GM10847 (cell line): ENCODE results near the gene MYO5A.

Experiments
- POLR2A ChIP-seq: IDR thresholded peaks from 2 replicates; pipeline ENCODE4 v1.6.1; 2011; ENCODE audit not compliant: insufficient read length; ENCODE audit errors: extremely low read depth

MYO5A gene

DNA sequence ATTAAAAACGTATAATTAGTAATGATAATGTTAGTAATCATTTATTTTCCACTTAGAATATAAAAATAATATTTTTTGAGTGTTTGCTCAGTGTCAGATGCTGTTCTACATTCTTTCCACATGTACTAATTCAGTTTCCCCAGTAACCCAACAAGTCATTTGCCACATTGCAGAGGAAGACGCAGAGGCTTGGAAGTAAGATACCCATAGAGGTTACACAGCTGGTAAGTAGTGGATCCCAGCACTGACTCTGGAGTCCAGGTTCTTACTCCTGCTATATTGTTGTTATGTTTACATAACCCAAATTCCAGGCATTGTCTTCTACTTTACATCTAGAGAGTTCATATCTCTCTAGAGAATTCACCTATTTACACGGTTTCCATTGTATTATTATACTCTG is 184.8 kb downstream of the MYO5A start:
- no peak for TF ChIP-seq POLR2A

DNA sequence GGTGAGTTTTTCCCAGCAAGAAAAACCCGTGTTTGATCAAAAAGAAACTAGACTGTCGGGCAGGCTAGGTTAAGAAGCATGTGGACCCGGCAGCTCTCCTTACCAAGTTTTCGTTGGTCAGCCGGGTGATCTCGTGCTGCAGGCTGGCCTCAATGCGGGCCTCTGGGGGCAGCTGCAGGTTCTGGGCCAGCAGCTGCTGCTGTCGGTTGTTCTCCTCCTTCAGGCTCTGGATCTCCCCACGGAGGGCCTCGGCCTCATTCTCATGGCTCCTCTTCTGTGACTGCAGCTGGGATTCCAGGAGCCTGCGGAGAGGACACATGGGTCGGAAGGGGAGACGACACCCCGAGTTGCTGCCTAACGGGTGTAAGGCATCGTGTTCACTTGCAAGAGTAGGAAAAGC is 188.6 kb downstream of the MYO5A start:
- no peak for TF ChIP-seq POLR2A

DNA sequence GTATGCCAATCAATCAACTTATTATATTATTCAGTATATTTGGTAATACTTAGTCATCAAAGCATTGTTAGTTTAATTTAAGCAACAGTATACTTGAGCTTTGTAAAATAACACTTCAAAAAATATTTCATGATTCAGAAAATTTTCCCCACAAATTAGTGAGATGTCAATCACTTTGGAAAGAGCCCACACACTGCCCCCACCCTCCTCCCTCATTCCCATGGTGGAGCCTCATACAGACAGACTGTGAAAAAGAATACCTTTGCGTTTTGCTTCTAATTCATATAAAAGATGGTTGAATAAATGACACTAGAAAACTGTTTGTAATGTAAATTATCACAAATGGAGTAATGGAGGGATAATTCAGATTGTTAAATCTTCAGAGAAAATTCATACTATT is 189.8 kb downstream of the MYO5A start:
- no peak for TF ChIP-seq POLR2A

DNA sequence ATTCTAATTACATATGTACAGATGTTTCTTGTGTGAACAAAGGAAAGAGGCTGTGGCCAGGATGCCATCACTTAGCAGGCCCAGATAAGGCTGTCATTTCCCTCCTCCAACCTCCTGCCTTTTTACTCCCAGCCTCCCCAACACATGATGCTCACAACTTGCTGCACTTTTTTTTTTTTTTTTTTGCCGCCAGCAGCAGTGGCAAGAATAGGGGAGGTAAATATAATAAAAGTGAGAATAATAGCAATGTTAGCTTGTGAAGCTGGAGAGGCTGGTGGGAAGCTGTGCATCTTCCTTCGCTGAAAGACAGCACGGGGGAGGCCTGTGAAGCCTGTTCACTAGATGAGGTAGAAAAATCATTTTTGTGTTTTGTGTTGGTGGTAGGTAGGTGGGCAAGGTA is 190.6 kb downstream of the MYO5A start:
- no peak for TF ChIP-seq POLR2A

DNA sequence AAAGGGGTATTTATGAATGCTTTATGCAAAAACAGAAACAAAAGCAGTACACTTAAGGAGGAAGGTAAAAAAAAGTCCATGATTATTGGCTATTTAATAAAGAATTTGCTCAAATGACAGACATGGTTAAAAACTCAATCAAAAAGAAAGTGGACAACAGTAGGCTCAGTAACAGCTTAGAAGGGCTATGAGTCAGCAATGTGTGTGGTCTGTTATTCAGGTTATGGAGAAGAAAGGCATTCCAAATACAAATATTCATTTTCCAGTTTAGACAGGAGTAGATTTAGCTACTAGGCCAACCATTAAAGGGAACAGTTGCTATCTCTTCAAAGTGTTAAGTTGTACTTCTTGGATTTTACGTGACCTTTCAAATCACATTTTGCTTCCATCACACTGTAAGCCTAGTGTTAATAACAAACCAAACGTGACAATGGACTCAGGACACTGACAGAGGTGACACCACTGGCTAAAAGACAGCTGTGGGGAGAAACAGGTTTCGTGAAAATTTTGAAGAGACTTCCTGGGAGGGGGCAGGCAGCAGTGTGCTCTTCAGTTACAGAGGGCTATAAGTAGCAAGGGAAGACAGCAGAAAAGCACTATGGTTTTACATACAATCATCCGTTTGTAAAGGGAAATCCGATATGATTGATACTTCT is 191.4 kb downstream of the MYO5A start:
- TF ChIP-seq POLR2A, result no peak

DNA sequence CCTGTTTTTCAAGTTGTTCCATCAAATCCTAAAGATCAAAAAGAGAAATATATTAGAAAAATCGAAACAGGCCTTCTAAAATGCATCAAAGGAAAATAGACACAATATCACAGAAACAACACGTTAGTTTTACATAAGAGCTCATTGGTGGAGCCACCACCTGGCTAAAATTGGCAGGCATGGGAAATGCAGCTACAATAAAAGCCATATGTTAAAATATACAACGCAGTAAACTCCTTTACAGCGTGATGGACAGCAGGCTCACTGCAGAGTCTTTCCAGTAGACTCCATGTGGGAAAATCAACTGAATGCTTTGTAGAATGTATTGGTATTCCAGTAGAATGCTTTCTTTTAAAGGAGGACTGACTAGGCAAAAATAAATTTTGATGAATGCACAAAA is 192.2 kb downstream of the MYO5A start:
- TF ChIP-seq POLR2A, result no peak

DNA sequence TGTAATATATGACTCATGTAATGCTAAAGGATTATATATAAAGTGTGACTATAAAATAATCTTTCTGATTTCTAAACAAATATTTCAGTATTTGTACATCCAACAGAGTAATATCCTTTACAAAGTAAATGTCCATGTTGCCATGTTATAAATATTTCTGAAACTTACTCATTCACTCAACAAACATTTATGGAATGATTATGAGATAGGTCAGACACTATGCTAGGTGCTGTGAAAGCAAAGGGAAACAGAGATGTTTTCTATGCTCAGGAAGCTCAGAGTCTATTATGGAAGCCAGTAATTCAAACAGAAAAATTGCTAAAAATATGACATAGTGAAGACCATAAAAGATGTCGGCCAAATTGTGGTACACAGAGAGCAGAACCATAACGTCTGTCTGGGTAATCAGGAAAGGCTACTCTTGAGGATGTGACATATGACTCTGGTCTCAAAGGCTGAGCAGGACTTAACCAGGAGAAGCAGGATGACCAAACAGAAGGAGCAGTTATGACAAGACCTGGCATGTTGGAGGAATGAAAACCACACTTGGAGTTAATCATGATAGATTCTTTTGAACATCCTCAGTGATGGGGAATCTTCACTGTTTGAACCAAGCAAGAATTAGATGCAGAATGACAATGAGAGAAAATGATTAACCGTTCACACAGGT is 194.1 kb downstream of the MYO5A start:
- TF ChIP-seq POLR2A, result no peak

DNA sequence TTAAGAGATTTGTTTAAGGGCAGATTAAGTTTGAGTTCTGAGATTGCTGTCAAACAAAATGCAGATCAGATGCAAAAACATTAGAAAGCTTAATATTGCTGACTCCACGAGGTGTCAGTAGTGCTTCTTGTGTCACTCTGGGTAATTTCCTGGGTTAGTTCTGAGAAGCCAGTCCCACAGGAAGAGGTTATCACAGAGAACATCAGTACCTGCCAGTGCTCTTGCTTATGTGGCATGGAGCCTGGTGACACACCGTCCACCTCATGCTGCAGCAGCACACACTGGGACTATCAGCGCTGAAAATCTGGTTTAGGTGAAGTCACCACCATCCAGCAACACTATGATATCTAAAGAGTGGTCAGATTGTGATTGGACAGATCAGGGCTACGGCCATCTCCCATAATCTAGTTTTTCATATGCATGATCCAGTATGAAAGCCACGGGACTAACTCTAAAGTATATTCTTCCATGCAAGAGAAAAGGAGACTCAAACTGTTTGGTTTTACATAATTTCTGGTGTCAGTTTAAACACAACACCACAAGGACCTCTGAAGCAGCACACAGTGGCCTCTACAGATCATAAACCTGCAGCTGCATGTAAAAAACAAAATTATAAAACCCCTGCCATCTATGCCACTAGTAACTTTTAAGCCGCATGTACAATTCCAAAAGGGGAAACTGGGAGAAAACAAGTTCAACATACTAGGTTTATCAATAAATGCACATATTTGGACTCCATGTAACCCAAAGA is 197.0 kb downstream of the MYO5A start:
- TF ChIP-seq POLR2A, result no peak

DNA sequence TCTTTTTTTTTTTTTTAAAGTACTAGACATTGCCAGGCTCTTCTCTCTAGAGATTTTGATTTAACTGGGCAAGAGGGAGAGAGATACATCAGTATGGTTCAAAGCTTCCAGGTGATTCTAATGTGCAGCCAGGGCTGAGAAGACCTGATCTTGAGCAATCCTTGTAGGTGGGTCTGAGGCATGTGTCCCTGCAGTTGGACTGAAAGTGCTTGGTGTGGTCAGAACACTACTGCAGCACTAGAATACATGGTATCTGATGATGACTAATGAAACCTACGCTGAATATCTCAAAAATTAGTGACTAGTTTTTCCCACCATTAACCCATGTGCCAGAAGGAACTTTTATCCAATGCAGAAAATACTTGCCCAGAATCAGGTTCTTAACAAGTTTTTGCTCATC is 198.7 kb downstream of the MYO5A start:
- TF ChIP-seq POLR2A, result no peak

DNA sequence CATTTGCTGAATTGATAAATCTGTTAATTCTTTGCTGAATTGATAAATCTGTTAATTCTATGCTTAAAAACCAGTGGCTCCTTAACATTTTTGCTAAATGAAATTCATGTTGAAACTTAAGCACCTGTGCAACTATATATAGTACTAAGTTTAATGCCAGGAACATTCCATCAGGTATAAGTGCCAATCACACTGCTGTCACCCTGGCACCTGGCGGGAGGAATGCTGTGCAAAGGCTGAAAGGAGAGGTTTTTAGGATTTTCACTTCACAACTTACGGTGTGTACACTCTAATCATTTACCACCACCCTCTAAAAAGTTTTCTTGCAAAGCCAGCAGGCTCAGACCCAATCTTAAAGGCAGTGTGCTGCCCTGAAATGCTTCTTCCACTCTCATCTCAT is 199.5 kb downstream of the MYO5A start:
- no peak for TF ChIP-seq POLR2A

DNA sequence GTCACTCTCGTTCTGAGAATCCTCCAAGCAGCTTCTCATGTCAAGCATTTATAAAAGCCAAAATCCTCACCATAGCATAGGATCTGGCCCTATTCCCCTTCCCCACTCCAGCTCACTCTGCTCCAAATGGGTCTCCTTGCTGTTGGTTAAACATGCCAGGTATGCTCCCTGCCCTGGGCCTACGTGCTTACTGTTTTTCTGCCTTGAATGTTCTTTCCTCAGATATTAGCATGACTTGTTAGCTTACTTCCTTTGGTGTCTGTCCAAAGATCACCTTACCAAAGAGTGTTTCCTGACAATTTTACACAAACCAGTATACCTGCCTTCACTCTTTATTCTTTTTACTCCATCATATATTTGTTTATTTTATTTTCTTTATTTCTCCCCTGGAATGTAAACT is 200.0 kb downstream of the MYO5A start:
- no peak for TF ChIP-seq POLR2A

DNA sequence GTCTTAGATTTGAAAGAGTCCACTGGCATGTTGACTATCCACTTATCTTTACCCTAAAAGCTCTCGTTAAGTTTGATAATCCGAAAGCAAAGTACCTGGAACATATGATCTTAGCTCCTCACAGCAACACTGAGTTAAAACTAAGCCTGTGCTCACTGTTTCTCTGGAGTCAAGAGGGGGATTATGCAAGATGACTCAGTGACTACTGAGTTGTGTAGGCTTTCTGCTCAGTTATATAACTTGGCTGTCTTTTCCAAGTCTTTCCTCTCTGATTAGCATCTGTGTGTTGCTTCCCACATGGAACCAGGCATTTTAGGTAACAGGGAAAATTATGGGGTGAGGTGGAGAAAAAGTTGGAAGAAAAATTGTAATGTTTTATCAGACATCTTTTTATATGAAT is 201.9 kb downstream of the MYO5A start:
- no peak for TF ChIP-seq POLR2A

DNA sequence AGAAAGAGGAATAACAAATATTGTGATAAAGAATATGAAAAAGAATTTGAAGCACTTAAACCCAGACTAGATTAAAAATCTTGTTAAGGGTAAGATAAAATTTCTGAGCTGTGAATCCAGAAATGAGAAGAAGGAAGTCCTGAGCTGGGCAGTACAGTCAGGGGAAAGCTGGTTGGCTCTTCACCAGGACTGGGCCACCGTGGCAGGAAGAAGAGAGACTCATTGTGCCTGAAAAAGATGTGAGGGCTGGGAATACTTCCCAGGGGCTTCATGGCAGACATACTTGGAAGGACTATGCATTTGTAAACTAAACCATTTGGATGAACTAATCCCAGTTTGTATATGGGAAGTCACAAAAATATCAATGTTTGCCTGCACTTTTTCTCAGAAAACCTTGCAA is 204.6 kb downstream of the MYO5A start:
- no peak for TF ChIP-seq POLR2A

DNA sequence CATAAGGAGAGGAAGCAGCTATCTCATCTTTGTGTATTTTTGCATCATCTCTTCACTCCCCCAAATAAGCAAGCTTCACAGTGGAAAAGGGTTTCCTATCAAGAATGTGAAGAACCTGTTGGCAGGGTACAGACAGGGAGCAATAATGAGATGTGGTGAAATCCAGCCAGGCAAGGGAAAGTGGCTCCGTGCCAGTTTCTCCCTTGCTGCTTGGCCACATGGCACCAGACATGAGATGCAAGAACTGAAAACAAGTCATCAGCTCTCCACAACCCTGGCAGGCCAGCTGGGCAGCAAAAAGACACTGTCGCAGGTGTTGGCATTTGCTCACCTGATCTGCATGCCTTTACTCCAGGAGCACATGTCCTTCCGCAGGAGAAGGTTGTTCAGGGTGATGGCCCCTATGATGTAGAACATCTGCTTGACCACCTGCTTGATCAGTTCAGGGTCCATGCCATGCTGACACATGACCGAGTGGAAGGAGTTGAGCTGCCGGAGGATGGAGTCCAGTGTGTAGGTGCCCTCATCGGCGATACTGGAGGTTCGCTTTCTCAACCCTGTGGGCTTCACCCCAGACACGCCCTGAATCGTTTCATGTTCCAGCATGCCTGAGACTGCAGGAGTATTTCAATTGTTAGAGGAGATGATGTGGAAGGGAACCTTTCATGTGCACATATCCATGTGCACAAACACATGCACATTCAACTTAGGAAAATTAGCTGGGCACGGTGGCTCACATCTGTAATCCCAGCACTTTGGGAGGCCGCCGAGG is 209.8 kb downstream of the MYO5A start:
- TF ChIP-seq POLR2A, result no peak

DNA sequence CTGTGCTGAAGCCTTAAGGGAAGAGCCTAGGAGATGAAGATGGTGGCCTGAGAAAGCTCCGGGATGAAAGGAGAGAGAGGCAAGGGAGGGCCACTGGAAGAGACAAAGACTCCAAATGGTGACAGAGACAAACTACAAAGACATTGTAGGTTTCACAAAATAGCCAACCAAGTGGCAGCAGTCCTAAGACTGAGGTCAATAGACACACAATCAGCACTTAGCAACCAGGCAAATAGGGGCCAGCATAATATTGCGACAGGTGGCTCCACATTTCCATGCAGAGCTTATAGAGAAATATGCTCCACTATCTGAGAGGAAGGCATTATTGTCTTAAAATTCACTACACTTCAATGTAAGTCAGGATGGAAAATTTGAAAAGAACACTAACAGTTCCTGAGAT is 211.0 kb downstream of the MYO5A start:
- TF ChIP-seq POLR2A, result no peak

DNA sequence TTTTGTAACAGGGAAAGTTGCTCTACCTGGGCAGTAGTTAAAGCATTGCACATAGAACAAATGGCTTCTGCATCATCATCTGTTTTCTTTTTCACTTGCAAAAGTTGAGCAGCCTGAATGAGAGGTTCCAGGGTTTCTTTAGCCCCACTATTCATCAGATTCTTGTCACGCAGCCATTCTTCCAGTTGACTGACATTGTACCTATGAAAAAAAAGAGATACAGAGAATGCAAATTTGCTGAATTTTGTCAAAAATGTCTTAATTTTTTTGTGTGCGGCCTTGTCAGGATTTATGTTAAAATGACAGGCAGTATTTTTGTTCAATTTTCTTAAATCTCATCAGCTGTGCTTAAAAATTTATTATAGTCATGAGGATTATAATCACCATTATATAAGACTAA is 211.7 kb downstream of the MYO5A start:
- TF ChIP-seq POLR2A, result no peak
